ENCODE results near the gene STK11IP. TPM values are rescaled to one million over a fixed set of nuclear protein-coding genes. Genes with fewer than 3 reads are reported as not detected.

Gene STK11IP
- total and polyA plus RNA-seq, 3 donors from 2014 or later, result 81.9 to 134 (median 130) TPM

- TF ChIP-seq POLR2A (IDR thresholded peaks at IDR 0.05), result no peak
- no peak for TF ChIP-seq CTCF (IDR thresholded peaks at IDR 0.05)
- Histone ChIP-seq H3K9me3 (no peaks in the 10 kb centered on the region), H3K27me3 (no peaks in the 10 kb centered on the region), H3K4me3 (peak overlapping the region; percentile 69 to 76), H3K4me1 (peaks cover 20% of the 10 kb centered on the region), H3K36me3 (ENCODE audit: low read depth, missing control alignments) (no peaks in the 10 kb centered on the region), H3K27ac (peak overlapping the region; percentile 68 to 93)
- WGBS, 2 donors, result 1% methylated on average over 43 of the region's 55 CpGs; no CpG with 5 or more reads in 1 of the 2 donors
- intact Hi-C loops (cut with DNase I; ENCODE audit: low total_unique reads), result no loop called here
- DNase-seq, result no peak
Observed at GRCh38 chr2:219570924-219571310, 26.7 kb upstream of the STK11IP start.

- Histone ChIP-seq H3K27ac (peak within 1 kb of the TSS; percentile 68 to 93), H3K4me3 (peak within 1 kb of the TSS; percentile 69 to 76), H3K4me1 (peaks cover 27% of the 10 kb centered on the region), H3K9me3 (no peaks in the 10 kb centered on the region), H3K27me3 (no peaks in the 10 kb centered on the region), H3K36me3 (ENCODE audit: low read depth, missing control alignments) (no peaks in the 10 kb centered on the region)
- peak; percentile 86 for DNase-seq
- WGBS, 2 donors, result 6 to 22% methylated on average over 13 to 31 of the region's 42 CpGs
- no peak for TF ChIP-seq CTCF (IDR thresholded peaks at IDR 0.05)
- TF ChIP-seq POLR2A (IDR thresholded peaks at IDR 0.05), result no peak
- intact Hi-C loops (cut with DNase I; ENCODE audit: low total_unique reads), result no loop called here
Observed at GRCh38 chr2:219571311-219572236, 26.1 kb upstream of the STK11IP start, which contains the start of gene OBSL1. TSS of gene OBSL1 (minus strand) at chr2:219571539. CDS start at chr2:219571232, 307 bp downstream.

GRCh38 chr2:219572237-219573001, 25.2 kb upstream of the STK11IP start, which contains the start of gene INHA:
TSS of gene INHA (plus strand) at chr2:219572310. CDS start at chr2:219572375, 65 bp downstream.
- H3K9me3 ChIP-seq, result no peaks in the 10 kb centered on the region
- WGBS, 2 donors, result 61 to 77% methylated on average over 8 to 13 of the region's 13 CpGs
- no peaks in the 10 kb centered on the region for H3K27me3 ChIP-seq
- TF ChIP-seq CTCF (IDR thresholded peaks at IDR 0.05) (no peak), POLR2A (IDR thresholded peaks at IDR 0.05) (no peak)
- H3K27ac ChIP-seq, result peak within 1 kb of the TSS; percentile 68 to 93
- H3K4me3 ChIP-seq, result peak within 1 kb of the TSS; percentile 69 to 76
- H3K36me3 ChIP-seq (ENCODE audit: low read depth, missing control alignments), result no peaks in the 10 kb centered on the region
- peaks cover 27% of the 10 kb centered on the region for H3K4me1 ChIP-seq
- intact Hi-C loops (cut with DNase I; ENCODE audit: low total_unique reads), result no loop called here
- DNase-seq, result no peak

DNA sequence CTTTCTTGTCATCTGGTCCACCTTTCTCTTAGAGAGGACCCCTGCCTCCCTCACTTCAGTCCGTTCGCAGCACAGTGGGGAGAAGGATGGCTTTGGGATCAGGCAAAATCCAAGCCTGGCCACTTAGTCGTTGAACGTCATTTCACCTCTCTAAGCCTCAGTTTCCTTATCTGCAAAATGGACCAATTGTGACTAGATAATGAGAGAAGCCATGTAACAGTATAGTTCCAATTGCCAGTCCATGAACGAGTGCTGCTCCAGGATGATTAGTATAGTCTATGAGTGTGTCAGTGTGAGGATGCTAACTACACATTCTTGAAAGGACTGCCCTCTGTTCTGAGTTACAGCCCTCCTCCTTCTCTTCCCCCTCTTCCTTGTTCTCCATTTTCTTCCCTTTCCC, 24.5 kb upstream of the STK11IP start:
- Histone ChIP-seq H3K9me3 (no peaks in the 10 kb centered on the region), H3K4me1 (peaks cover 27% of the 10 kb centered on the region), H3K4me3 (peak overlapping the region in 1 of 2 donors; percentile 69), H3K27me3 (no peaks in the 10 kb centered on the region), H3K27ac (peak overlapping the region; percentile 5 to 68), H3K36me3 (ENCODE audit: low read depth, missing control alignments) (no peaks in the 10 kb centered on the region)
- TF ChIP-seq CTCF (IDR thresholded peaks at IDR 0.05), result no peak
- no peak for TF ChIP-seq POLR2A (IDR thresholded peaks at IDR 0.05)
- no peak for DNase-seq
- WGBS, 2 donors, result 61 to 73% methylated on average over 5 of the region's 5 CpGs
- intact Hi-C loops (cut with DNase I; ENCODE audit: low total_unique reads), result no loop called here
